HG03342 (cell line): Measurements from ENCODE around the gene PLEKHA3.
"Not testable (repeated sequence)": the region's sequence is repeated elsewhere in the genome, so short reads cannot be mapped to it uniquely, and the experiment has no call there.

Experiments
- ATAC-seq: cut with Tn5 transposase; IDR thresholded peaks from one replicate; pipeline ENCODE4 v1.9.1; 2021; ENCODE audit warnings: mild to moderate bottlenecking, moderate library complexity; ENCODE audit not compliant: unreplicated experiment

Gene PLEKHA3

DNA sequence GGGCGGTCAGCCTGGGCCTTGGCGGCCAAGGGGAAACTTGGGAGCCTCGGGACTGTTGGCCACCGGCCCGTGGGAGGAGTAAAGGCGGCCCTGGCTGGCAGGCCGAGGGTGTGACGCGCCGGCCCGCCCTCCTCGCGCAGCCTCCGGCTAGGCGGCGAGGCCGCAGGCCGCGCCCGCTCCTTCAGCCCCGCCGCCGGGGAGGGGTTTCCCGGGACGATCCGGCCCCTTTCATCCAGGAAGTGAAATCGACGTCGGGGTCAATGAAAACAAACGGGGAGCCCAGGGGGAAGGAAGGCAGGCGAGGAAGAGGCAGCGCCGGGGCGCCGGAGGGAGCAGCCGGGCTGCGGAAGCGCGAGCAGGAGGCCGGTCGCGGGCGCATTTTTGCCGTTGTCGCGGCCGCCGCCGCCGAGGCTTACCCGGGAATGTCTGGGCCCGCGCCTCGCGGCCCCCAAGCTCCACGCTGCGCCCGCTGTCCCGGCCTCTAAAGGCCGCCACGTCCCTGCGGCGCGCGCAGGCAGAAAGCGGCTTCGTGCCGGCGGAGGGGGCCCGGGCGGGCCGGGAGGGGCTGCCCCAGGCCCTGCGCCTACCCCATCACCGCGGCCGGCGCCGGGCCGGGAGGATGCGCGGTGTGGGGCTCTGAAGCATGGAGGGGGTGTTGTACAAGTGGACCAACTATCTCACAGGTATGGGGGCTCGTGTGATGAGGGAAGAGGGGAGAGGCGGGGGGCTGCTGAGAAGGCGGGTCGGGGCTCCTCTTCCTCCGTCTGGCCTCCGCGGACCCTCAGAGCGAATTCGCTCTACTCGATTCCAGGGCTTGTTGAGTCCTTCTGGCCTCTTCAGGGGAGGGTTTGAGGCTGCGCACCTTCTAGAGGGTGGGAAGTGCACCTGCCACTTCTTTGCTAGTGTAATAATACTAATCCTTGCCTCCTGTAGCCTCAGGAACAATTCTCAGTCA lies at the start of gene PLEKHA3:
Gene PLEKHA3, plus strand, starts transcription at position 231 of the 955 bp plus-strand sequence. Its CDS starts 413 bp downstream, at position 644.
- ATAC-seq = peak; percentile 51

DNA sequence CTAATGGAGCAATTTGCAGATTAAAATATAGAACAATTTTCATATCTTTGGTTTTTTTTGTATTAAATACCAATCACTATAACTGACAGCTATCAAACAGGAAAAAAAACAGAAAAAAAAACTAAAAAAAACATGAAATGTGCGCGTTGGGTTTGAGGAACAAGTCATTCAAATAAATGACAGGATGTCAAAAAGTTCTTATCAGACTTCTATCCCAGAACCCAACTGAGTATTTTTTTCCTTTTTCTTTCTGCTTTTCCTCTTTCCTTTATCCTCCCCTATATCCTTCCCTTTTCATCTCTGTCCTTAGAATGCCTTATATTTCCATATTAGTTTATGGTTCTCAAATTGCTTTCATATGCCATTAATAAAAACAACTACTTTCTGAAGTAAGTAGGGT lies 43.6 kb upstream of the PLEKHA3 start:
- ATAC-seq = no peak

DNA sequence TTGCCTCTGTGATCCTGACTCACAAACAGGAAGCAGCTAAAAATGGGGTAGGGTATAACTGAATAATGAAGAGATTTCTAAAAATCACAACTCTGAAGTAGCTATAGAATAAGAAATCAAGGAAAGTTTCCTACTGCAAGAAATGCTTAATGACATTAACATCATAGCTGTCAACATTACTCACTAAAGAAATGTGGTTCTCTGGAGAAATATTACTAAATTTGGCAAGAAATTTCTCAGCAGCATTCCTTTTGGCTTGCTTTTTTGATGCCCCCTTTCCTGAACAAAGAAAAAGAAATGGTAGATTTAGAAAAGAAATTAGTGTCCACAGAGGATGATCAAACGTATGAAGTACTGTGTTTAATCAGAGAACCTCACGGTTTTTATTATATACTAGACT lies 38.8 kb upstream of the PLEKHA3 start:
- no peak for ATAC-seq

DNA sequence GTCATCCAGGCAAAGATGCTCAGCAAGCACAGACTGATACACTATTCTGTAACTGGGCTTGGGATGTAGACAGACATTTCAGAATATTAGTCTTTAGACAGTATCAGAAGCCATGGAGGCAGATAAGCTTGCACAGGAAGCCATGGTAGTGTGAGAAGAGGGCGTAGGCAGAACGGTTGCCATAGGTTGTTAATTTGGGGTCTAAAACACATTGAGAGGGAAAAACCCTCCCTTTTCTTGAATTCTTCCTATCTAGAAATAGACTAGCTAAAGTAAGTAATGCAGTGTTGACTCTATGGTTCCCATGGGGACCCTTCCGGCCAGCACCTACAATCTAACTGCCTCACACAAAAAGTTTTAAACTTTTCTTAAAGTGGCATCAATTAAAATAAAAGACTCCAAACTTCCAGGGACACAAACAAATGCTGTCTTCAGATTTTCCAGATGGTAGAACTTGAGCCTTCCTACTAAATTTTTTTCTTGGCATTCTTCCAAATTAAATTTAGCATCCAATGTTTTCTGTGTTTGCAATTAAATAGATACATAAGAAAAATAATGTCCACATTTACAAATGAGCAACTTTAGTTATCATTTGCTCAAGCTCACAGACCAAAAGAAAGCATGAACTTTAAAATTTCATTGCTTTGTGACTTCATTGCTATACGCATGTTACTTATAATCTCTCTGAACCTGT lies 31.1 kb upstream of the PLEKHA3 start:
- ATAC-seq = no peak

DNA sequence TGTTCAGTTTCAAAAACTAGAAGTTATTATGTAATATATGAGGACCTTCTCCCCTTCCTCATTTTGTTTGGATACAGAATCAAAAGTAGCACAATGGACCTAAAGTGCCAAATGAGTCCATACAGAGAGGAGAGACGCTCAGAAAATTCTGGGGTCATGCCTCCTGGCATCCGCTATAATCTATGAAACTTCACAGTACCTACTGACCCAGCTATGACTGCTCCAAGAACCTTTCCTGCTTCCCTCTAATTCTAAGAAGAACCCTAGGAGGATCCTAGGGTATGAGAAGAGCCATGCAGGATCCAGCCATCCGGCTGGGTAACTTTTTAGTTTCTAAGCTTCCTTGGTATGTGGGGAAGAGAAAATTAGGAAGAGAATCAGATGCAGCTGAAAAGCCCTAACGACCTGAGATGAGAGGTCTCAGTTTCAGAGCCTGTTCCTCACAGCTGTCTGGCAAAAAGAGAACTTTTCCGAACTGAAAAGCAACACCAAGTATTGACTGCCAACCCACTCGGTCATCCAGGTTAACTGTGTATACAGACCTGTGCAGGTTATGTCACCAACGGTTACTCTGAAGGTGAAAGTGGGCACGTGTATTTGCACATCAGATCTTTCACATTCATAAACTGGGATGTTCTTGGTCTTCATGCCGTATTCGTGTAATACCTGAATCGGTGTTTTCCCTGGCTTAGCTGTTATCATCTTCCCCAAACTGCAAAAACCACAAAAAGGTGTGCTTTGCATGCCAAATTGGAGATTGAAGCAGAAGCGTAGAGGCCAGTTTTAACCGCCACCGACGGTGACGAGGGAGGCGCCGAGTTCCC lies 30.3 kb upstream of the PLEKHA3 start:
- peak; percentile 7 for ATAC-seq

DNA sequence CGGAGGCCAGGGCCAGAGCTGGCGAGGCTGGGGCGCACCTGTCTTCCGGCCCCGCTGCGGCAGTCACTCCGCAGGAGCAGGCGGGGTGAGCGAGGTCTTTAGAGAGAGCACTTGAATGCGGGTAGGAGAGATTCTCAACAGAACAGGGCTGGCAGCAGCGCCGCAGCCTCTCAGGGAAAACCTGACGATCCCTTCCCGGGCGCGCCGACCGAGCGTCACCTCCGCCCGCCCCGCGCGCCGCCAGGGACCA lies 29.8 kb upstream of the PLEKHA3 start:
- ATAC-seq = peak; percentile 46

DNA sequence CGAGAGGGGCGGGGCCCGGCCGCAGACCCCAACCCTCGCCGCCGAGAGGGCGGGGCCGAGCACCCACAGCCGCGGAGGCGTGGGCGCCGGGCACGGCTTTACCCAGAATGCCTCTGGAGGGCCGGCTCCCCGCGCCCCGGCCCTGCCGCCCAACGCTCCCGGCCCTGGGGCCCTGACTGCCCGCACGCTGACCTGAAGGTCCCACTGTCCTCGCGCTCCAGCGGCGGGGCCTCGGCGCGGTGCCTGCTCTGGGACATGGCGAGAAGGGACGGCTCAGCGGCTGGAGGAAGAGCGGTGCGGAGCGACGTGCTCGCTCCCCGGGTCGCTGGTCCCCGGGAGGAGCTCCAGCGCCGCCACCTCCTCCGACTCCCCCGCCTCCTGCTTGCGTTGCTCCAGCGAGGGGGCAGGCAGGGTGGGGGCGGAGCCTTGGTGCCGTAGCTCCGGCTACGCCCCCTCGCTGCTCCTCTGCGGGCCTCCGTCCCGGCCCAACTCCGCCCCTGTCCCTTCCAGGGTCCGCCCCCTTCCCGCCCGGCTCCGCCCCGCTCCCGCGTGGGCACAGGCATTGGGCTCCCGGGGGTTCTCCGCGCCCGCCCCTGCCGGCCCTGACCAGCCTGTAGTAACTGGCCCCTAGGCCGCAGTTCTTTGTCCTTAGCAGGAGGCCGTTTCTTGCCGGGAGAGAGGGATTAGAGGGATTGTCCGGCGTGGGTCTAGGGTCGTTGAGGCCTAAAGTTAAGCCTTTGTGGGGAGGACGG lies 29.3 kb upstream of the PLEKHA3 start, which contains the start of the genes PJVK and PRKRA:
Gene PJVK, plus strand, starts transcription at position 605 of the 752 bp plus-strand sequence. CDS start 2,032 bp downstream, outside the sequence.
Gene PRKRA, minus strand, starts transcription at position 402 of the 752 bp plus-strand sequence. Its CDS starts 145 bp downstream, at position 257.
- ATAC-seq = peak; percentile 78

DNA sequence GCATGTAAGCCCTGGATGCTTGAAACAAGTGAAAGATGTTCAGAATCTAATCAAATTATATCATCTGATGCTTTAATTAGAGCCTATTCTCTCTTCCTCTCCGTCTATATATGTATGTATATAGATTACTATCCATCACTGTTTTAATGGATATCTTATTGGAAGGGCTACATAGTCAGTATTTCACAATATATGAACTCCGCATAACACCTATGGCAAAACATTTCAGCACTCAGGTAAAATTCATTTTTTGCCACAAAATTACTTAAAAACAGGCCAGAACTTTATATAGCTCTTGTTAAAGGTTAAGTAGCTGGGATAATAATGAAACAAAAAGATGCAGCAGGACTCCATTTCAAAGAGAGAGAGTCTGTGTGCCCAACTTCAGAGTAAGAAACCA lies 27.9 kb upstream of the PLEKHA3 start:
- no peak for ATAC-seq

DNA sequence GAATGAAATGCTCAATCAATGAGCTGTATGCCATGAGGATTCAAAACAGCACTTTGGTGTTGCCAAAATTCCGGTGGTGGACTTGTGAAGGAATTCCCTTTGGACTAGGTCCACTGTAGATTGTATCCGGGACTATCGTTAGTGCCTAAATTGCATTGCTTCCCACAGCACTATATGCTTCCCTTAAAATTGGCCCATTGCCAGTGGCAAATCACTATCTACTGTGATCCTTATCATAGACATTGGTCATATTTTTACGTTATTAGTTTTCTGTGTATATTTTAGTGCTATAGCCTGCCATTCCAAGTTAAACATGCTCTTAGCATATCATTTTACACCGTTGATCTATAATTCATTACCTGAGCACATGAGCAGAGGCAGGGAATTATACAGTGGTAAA lies 27.4 kb upstream of the PLEKHA3 start:
- no peak for ATAC-seq

DNA sequence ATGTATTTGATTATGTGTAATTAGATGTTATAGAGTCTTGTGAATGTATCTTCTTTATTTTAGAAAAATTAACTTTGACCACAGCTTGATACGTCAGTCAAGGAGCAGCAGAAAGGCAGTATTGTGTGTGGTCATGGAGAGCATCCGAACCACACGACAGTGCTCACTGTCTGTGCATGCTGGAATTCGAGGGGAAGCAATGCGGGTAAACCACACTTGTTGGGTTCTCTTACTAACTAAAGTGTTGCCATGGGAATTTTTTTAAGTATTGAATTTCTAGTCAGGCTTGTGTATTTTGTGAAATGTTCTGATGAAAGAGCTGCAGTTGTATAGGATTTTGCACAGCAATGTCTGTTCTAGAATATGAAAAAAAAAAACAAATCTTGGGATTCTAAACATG lies 24.3 kb upstream of the PLEKHA3 start:
- no peak for ATAC-seq

DNA sequence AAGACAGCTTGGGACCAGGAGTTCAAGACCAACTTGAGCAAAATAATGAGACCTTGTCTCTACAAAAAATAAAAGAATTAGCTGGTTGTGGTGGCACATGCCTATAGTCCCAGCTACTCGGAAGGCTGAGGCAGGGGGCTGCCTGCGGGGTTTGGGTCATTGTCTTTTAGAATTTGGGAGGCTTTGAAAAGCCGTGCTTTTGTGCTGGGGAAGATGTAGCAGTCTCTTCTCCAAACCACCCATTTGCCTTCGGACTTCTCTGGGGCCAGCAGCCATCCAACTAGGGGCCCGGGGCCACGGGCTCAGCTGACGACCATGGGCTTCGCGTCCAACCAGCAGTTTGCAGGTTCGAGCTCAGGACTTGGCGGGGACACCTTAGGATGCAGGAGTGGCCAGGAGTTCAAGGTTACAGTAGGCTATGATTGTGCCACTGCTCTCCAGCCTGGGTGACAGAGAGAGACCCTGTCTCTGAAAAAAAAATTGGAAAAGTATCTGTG lies 22.8 kb upstream of the PLEKHA3 start:
- ATAC-seq = no peak

DNA sequence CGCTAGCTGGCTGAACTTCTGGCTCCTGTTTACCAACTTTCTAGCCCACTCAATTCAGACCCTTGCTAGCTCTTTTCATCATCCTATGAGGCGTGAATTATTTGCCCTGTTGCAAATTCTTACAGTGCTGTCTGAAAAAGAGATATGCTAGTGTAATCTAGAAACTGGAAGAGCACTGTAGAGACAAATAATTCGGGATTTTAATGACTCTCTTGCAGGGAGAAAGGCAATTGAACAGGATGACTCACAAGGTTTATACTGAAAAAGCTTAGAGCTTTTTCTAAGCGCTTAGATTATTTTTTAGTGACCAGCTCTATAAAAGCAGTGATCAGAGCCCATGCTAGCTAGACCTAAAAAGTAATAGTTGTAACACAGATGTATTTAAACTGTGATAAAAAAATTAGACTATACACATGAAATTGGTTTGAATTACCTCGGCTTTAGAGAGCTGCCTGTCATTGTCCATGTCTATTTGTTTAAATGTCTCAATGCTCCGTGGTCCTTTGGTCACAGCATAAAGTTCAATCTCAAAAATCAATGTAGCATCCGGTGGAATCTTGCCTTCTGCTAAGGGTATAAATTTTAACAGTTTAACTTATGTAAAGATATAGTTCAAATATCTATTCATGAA lies 10.9 kb upstream of the PLEKHA3 start:
- ATAC-seq = no peak

DNA sequence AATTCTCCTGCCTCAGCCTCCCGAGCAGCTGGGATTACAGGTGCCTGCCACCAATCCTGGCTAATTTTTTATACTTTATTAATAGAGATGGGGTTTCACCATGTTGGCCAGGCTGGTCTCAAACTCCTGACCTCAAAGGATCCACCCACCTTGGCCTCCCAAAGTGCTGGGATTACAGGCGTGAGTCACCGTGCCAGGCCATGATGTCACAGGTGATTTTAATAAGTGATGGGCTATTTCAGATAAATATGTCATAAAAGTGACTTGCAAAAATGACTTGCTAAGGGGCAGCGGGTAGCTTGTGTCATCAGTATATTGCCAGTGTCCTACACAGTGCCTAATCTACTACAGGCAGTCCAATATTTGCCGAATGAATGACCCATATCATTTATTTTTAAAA lies 8.9 kb upstream of the PLEKHA3 start:
- not testable (repeated sequence) for ATAC-seq

DNA sequence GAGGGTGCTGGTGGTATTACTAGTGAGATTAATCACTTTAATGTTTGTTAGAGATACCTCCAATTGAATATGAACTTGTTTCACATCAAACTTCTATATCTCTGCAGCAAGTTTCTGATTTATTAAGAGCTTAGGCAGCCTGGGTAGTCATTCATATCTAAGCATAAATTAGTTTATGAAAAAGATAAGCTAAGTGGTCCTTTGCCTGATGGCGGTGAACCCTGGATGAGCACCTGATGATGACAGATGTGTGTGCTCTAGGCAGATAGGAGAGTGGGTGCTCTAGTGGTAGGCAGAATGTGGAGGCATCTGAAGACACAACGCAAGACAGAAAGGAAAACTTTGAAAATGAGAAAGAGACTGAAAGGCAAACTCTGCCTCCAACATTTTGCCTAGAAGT lies 6.9 kb upstream of the PLEKHA3 start:
- ATAC-seq = no peak

DNA sequence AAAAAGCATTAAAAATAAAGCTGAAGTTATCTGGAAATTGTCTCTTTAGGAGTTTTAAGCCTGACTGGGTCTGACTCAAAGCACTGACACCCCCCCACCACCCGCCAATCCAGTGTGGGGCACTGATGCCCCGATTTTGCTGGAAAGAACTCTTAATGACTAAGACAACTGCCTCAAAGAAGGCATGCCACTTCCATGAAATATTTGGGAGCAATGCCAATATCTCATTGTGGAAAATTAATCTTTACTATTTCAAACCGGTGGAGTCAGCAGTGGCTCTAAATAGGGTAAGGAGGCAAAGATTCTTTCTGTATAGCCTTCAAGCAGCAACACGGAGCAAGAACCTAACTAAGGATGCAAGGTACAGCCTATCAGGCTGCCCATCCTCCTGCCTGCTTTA lies 6.3 kb upstream of the PLEKHA3 start:
- ATAC-seq = no peak

DNA sequence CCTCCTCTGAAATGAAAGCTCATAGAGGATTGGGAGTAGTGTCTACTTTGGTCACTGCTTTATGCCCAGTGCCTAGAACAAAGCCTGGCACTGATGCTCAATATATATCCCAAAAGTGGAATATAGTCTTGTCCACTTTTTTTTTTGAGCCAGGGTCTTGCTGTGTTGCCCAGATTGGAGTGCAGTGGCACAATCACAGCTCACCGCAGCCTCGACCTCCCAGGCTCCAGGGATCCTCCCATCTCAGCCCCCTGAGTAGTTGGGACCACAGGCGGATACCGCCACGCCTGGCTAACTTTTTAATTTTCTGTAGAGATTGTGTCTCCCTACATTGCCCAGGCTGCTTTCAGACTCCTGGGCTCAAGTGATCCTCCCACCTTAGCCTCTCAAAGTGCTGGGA lies 5.7 kb upstream of the PLEKHA3 start:
- no peak for ATAC-seq

DNA sequence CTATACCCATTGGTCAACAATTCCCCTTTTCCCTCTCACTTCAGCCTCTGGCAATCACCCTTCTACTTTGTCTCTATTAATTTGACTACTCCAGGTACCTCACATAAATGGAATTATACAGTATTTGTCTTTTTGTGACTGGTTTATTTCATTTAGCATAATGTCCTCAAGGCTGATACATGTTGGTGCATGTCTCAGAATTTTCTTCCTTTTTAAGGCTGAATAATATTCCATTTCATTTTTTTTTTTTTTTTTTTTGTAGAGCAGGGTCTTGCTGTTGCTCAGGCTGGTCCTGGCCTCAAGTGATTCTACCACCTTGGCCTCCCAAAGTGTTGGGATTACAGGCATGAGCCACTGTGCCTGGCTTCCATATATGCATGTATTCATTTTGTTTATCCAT lies 3.8 kb upstream of the PLEKHA3 start:
- no peak for ATAC-seq

DNA sequence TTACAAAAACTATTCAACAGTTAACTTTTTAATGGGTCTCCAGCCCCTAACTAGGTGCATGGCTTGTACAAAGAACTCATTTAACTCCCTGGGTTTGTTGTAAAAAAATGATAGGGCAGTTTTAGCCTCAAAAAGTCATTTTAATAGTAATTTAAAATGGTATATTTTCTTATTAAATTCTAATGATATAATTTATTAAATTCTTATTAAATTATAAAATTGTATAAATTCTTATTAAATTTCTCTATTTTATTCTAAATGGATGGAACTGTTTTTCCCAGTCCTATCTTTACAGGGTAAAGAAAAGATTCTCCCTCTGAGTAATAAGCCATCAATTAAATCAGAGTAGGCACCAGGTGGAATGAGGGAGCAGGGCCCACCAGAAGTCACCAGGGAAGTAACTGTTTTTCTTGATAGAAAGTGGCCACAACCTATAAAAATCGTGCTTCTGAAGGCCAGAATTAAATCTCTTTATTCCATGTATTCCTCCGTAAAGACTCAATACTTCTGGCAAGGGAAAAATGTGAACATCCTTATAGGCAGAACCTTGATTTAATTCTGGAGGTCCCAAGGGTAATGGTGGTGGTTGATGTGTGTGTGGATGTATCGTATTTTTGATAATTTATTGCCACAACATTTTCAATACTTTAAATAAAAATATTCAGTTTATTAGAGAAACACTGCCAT lies 2.7 kb upstream of the PLEKHA3 start:
- ATAC-seq = no peak

DNA sequence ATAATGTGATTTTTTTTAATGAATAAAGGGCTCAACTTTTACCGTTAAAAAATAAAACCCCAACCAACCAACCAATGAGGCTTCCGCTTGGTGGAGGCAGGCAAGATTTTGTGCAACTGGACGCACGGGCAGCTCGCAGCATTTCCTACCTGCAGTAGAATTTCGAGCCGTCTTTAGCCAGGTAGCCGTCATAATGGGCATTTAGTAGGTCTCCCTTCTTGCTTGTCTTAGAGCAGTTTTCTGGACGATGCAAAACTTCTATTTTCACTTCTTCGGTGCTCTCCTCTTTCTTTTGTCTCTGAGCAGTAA lies 2.2 kb upstream of the PLEKHA3 start:
- no peak for ATAC-seq
